Measurements from ENCODE around the gene EHF. TPM values are rescaled to one million over a fixed set of nuclear protein-coding genes. Genes with fewer than 3 reads are reported as not detected.
A peak's percentile ranks its signal among the peaks of the same experiment; 100 is the strongest.

The EHF gene
- total and polyA plus RNA-seq, 5 donors from 2014 or later, result not detected

DNA sequence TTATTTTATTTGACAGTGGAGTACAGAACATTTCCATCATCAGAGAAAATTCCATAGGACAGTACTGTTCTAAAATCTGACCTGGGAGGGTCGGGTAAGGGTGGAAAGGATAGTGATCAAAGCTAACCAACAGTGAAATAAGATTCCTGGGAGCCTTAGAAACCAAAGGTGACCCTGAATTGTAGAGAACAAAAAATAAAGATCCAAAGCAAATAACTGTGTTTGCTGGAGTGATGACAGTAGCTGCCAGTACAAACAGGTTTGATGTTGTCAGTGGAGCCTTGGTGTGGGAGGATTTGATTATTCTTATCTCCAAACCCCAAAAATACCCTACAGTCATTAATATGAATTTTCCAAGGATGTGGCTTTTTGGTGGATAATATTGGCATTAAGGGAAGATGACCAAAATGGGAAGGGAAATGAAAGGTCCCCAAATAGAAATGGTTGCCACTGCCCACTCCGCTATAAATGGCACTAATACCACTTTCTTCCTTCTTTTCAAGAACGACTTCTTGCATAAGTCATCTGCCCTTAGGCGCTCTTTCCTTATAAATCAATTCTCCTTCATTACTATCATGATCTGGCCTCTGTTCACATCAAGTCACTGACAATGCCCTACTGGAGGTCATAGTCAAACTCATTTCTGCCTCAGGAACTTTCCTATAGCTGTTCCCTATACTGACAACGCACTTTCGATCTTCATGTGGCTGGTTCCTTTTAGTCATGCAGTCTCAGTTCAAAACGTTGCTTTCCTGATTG is 44.4 kb downstream of the EHF start:
- no peaks in the 10 kb centered on the region for H3K36me3 Mint-ChIP-seq
- ATAC-seq (ENCODE audit: low read depth in 2 of 2) (no peak), DNase-seq (no peak)
- H3K27ac Mint-ChIP-seq, result no peak overlapping the region
- H3K4me1 ChIP-seq (ENCODE audit: control insufficient read depth, insufficient read depth, low read length, poor library complexity, severe bottlenecking), result no peaks in the 10 kb centered on the region
- H3K27me3 ChIP-seq (ENCODE audit: control insufficient read depth, insufficient read depth, low read length), result peaks cover 10% of the 10 kb centered on the region
- H3K27me3 Mint-ChIP-seq, result peaks cover 8% of the 10 kb centered on the region
- H3K36me3 ChIP-seq (ENCODE audit: control insufficient read depth, insufficient read depth, low read length), result no peaks in the 10 kb centered on the region
- H3K4me3 Mint-ChIP-seq, result no peak overlapping the region
- H3K27ac ChIP-seq (ENCODE audit: insufficient read depth, low read length, poor library complexity, severe bottlenecking), result no peak overlapping the region
- peaks cover 0 to 3% (median 0%) of the 10 kb centered on the region in 7 donors for H3K9me3 Mint-ChIP-seq
- no peak overlapping the region for H3K4me3 ChIP-seq (ENCODE audit: low read depth, low read length)
- H3K4me1 Mint-ChIP-seq, result no peaks in the 10 kb centered on the region
- H3K9me3 ChIP-seq (ENCODE audit: control insufficient read depth in 2 of 2, low read length in 2 of 2), result no peaks in the 10 kb centered on the region

DNA sequence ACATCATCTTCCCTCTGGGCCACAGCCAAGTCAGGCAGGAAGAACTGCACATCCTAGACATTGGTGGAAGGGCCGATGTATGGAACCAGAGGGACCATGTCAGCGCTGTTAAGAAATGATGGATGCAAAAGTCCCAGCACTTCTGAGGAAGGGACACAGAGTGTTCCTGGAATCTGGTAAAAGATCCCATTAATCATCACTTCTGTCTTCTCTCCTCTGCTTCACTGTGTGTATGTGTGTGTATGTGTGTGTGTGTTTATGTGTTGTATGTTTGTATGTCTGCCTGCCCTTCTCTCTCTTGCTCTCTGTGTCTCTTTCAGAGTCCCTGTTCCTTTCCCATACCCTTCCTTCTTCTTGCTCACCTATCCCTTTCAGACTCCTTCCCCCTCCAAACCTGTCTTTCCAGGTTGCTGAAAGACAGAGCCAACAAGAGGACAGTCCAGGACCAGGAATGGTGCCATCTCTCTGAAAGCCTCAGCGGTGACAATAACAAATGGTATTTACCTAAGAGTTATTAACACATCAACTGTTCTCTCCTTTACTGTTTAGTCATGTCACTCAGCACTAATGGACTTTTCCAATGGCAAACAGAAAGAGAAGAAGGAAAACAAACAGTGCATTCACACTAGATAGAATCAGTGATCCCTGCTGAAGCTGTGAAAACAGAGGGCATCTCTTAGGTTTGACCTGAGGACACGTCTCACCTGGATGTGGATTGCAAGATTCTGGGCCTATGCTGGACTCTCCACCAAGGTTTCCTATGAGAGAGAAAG is 47.1 kb downstream of the EHF start:
- peaks cover 11% of the 10 kb centered on the region for H3K27me3 ChIP-seq (ENCODE audit: control insufficient read depth, insufficient read depth, low read length)
- ATAC-seq (ENCODE audit: low read depth in 2 of 2) (no peak), DNase-seq (no peak)
- H3K4me1 ChIP-seq (ENCODE audit: control insufficient read depth, insufficient read depth, low read length, poor library complexity, severe bottlenecking), result no peaks in the 10 kb centered on the region
- peaks cover 0 to 5% (median 0%) of the 10 kb centered on the region in 7 donors for H3K9me3 Mint-ChIP-seq
- no peak overlapping the region for H3K4me3 Mint-ChIP-seq
- no peaks in the 10 kb centered on the region for H3K36me3 Mint-ChIP-seq
- no peaks in the 10 kb centered on the region for H3K36me3 ChIP-seq (ENCODE audit: control insufficient read depth, insufficient read depth, low read length)
- H3K27ac Mint-ChIP-seq, result no peak overlapping the region
- H3K27me3 Mint-ChIP-seq, result peaks cover 12% of the 10 kb centered on the region
- no peaks in the 10 kb centered on the region for H3K4me1 Mint-ChIP-seq
- no peak overlapping the region for H3K27ac ChIP-seq (ENCODE audit: insufficient read depth, low read length, poor library complexity, severe bottlenecking)
- no peaks in the 10 kb centered on the region for H3K9me3 ChIP-seq (ENCODE audit: control insufficient read depth in 2 of 2, low read length in 2 of 2)
- no peak overlapping the region for H3K4me3 ChIP-seq (ENCODE audit: low read depth, low read length)

DNA sequence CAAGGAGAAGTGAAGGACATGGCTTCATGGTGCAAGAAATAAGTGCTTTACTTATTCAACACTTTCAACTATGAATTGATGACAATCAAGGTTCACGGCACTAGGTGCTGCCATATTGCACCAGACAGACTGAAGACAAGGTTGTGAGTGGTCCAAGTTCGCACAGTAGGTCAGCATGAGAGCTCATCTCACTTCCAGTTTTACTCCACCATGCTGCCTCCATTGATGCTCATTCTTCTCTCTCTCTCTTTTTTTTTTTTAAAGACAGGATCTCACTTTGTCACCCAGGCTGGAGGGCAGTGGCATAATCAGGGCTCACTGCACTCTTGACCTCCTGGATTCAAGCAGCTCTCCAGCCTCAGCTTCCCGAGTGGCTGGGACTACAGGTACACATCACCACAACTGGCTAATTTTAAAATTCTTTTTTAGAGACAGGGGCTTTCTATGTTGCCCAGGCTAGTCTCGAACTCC is 47.7 kb downstream of the EHF start:
- Histone ChIP-seq H3K4me1 (ENCODE audit: control insufficient read depth, insufficient read depth, low read length, poor library complexity, severe bottlenecking) (no peaks in the 10 kb centered on the region), H3K9me3 (ENCODE audit: control insufficient read depth in 2 of 2, low read length in 2 of 2) (no peaks in the 10 kb centered on the region), H3K36me3 (ENCODE audit: control insufficient read depth, insufficient read depth, low read length) (no peaks in the 10 kb centered on the region), H3K27ac (ENCODE audit: insufficient read depth, low read length, poor library complexity, severe bottlenecking) (no peak overlapping the region), H3K27me3 (ENCODE audit: control insufficient read depth, insufficient read depth, low read length) (peaks cover 8% of the 10 kb centered on the region), H3K4me3 (ENCODE audit: low read depth, low read length) (no peak overlapping the region)
- no peaks in the 10 kb centered on the region for H3K4me1 Mint-ChIP-seq
- peaks cover 10% of the 10 kb centered on the region for H3K27me3 Mint-ChIP-seq
- no peaks in the 10 kb centered on the region for H3K36me3 Mint-ChIP-seq
- no peak for DNase-seq
- peak overlapping the region in 1 of 3 donors; percentile 16 for H3K27ac Mint-ChIP-seq
- H3K4me3 Mint-ChIP-seq, result no peak overlapping the region
- ATAC-seq (ENCODE audit: low read depth in 2 of 2), result no peak
- H3K9me3 Mint-ChIP-seq, result peaks cover 0 to 3% (median 0%) of the 10 kb centered on the region in 7 donors

DNA sequence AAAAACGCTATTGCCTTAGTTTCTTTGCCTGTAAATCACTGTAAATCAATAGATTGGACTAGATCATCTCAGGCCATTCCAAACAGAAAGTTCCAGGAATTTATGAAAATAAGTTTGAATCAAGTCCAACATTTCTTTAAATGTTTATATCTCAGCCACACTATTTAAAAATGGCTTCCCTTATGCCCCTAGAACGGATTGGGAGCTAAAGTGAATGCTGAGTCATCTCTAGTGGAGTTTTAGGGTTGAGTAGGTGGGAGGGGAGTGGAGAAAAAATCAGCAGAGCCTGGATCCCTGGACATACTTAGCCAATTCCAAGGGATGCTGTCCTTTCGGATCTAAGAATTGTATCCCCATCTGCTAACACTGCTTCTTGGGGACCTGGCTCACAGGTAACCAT is 48.6 kb downstream of the EHF start:
- no peaks in the 10 kb centered on the region for H3K4me1 Mint-ChIP-seq
- no peak overlapping the region for H3K27ac ChIP-seq (ENCODE audit: insufficient read depth, low read length, poor library complexity, severe bottlenecking)
- no peak overlapping the region for H3K27ac Mint-ChIP-seq
- no peaks in the 10 kb centered on the region for H3K36me3 Mint-ChIP-seq
- DNase-seq (no peak), ATAC-seq (ENCODE audit: low read depth in 2 of 2) (no peak)
- H3K4me3 ChIP-seq (ENCODE audit: low read depth, low read length), result no peak overlapping the region
- H3K27me3 Mint-ChIP-seq, result peaks cover 9% of the 10 kb centered on the region
- peaks cover 0 to 3% (median 0%) of the 10 kb centered on the region in 7 donors for H3K9me3 Mint-ChIP-seq
- H3K4me1 ChIP-seq (ENCODE audit: control insufficient read depth, insufficient read depth, low read length, poor library complexity, severe bottlenecking), result no peaks in the 10 kb centered on the region
- H3K27me3 ChIP-seq (ENCODE audit: control insufficient read depth, insufficient read depth, low read length), result peaks cover 8% of the 10 kb centered on the region
- H3K36me3 ChIP-seq (ENCODE audit: control insufficient read depth, insufficient read depth, low read length), result no peaks in the 10 kb centered on the region
- no peaks in the 10 kb centered on the region for H3K9me3 ChIP-seq (ENCODE audit: control insufficient read depth in 2 of 2, low read length in 2 of 2)
- H3K4me3 Mint-ChIP-seq, result no peak overlapping the region

DNA sequence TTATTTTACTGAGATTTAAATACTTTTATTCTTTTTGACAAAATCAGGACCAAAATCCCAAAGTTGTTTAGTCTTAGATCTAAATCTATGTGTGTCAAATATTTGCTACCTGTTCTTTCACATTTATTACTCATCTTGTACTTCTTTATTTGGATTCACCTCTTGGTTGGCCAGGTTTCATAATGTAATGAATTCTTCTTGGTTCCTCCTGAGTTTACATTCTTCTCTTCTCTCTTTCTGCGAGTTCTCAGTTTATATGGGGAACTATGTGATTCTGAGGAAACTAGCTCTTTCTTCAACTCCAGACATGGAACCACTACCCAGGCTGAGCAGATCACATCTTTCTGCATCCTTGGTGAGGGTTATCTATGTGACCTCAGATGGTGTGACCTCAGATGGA is 50.2 kb downstream of the EHF start:
- H3K27ac ChIP-seq (ENCODE audit: insufficient read depth, low read length, poor library complexity, severe bottlenecking), result no peak overlapping the region
- Mint-ChIP-seq H3K9me3 (peaks cover 0 to 4% (median 0%) of the 10 kb centered on the region in 7 donors), H3K27ac (no peak overlapping the region), H3K4me1 (no peaks in the 10 kb centered on the region), H3K27me3 (peaks cover 12% of the 10 kb centered on the region), H3K4me3 (no peak overlapping the region), H3K36me3 (no peaks in the 10 kb centered on the region)
- no peak for DNase-seq
- no peak for ATAC-seq (ENCODE audit: low read depth in 2 of 2)
- H3K9me3 ChIP-seq (ENCODE audit: control insufficient read depth in 2 of 2, low read length in 2 of 2), result no peaks in the 10 kb centered on the region
- no peaks in the 10 kb centered on the region for H3K36me3 ChIP-seq (ENCODE audit: control insufficient read depth, insufficient read depth, low read length)
- H3K4me3 ChIP-seq (ENCODE audit: low read depth, low read length), result no peak overlapping the region
- peaks cover 8% of the 10 kb centered on the region for H3K27me3 ChIP-seq (ENCODE audit: control insufficient read depth, insufficient read depth, low read length)
- no peaks in the 10 kb centered on the region for H3K4me1 ChIP-seq (ENCODE audit: control insufficient read depth, insufficient read depth, low read length, poor library complexity, severe bottlenecking)

DNA sequence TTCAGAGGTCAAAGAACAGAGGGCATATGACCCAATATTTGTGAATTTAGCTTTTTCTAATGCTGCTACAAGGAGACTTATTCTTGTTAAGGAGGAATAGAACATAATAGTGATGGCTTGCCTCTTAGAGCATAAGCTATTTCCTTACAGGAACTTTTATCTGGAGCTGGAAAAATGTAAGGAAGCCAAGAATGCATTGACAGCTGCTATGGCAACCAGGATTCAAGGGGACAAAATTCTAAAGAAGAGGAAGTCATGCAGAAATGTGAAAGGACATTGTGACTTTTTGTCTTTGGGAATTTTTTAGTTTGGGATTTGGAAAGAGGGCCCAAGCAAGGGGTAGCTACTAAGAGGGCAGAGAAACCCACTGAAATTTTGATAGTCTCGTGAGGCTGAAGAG is 51.1 kb downstream of the EHF start:
- peaks cover 12% of the 10 kb centered on the region for H3K27me3 Mint-ChIP-seq
- H3K4me1 Mint-ChIP-seq, result no peaks in the 10 kb centered on the region
- H3K4me3 Mint-ChIP-seq, result no peak overlapping the region
- no peaks in the 10 kb centered on the region for H3K36me3 ChIP-seq (ENCODE audit: control insufficient read depth, insufficient read depth, low read length)
- no peaks in the 10 kb centered on the region for H3K36me3 Mint-ChIP-seq
- H3K27ac Mint-ChIP-seq, result no peak overlapping the region
- H3K9me3 Mint-ChIP-seq, result peaks cover 0 to 4% (median 0%) of the 10 kb centered on the region in 7 donors
- ATAC-seq (ENCODE audit: low read depth in 2 of 2) (no peak), DNase-seq (no peak)
- H3K4me1 ChIP-seq (ENCODE audit: control insufficient read depth, insufficient read depth, low read length, poor library complexity, severe bottlenecking), result no peaks in the 10 kb centered on the region
- no peak overlapping the region for H3K27ac ChIP-seq (ENCODE audit: insufficient read depth, low read length, poor library complexity, severe bottlenecking)
- no peaks in the 10 kb centered on the region for H3K9me3 ChIP-seq (ENCODE audit: control insufficient read depth in 2 of 2, low read length in 2 of 2)
- H3K27me3 ChIP-seq (ENCODE audit: control insufficient read depth, insufficient read depth, low read length), result peaks cover 8% of the 10 kb centered on the region
- H3K4me3 ChIP-seq (ENCODE audit: low read depth, low read length), result no peak overlapping the region

DNA sequence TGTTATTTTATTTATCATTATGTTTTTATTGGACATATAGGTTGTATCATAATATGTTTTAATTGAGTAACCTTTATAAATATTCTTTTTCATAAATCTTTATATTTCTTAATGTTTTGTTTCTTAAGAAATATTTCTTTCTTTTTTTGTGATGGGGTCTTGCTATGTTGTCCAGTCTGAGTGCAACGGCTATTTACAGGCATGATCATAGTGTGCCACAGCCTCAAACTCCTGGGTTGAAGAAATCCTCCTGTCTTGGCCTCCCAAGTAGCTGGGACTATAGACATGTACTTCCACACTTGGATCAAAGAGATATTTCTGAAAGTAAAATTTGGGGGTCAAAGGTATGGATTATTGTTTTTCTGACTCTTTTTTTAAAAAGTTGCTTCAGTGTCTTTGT is 53.1 kb downstream of the EHF start:
- H3K27ac Mint-ChIP-seq, result no peak overlapping the region
- peaks cover 17% of the 10 kb centered on the region for H3K27me3 Mint-ChIP-seq
- H3K4me3 Mint-ChIP-seq, result no peak overlapping the region

More for the DNA sequence above, 53.1 kb downstream of the EHF start:
- Mint-ChIP-seq H3K4me1 (no peaks in the 10 kb centered on the region), H3K9me3 (peaks cover 0 to 4% (median 0%) of the 10 kb centered on the region in 7 donors), H3K36me3 (no peaks in the 10 kb centered on the region)
- DNase-seq (no peak), ATAC-seq (ENCODE audit: low read depth in 2 of 2) (no peak)
- H3K4me3 ChIP-seq (ENCODE audit: low read depth, low read length), result no peak overlapping the region
- peaks cover 8% of the 10 kb centered on the region for H3K27me3 ChIP-seq (ENCODE audit: control insufficient read depth, insufficient read depth, low read length)
- H3K27ac ChIP-seq (ENCODE audit: insufficient read depth, low read length, poor library complexity, severe bottlenecking), result no peak overlapping the region
- no peaks in the 10 kb centered on the region for H3K36me3 ChIP-seq (ENCODE audit: control insufficient read depth, insufficient read depth, low read length)
- no peaks in the 10 kb centered on the region for H3K4me1 ChIP-seq (ENCODE audit: control insufficient read depth, insufficient read depth, low read length, poor library complexity, severe bottlenecking)
- H3K9me3 ChIP-seq (ENCODE audit: control insufficient read depth in 2 of 2, low read length in 2 of 2), result no peaks in the 10 kb centered on the region
